ENCODE data around the gene PAX8.
A peak's percentile ranks its signal among the peaks of the same experiment; 100 is the strongest.

PAX8 gene

DNA sequence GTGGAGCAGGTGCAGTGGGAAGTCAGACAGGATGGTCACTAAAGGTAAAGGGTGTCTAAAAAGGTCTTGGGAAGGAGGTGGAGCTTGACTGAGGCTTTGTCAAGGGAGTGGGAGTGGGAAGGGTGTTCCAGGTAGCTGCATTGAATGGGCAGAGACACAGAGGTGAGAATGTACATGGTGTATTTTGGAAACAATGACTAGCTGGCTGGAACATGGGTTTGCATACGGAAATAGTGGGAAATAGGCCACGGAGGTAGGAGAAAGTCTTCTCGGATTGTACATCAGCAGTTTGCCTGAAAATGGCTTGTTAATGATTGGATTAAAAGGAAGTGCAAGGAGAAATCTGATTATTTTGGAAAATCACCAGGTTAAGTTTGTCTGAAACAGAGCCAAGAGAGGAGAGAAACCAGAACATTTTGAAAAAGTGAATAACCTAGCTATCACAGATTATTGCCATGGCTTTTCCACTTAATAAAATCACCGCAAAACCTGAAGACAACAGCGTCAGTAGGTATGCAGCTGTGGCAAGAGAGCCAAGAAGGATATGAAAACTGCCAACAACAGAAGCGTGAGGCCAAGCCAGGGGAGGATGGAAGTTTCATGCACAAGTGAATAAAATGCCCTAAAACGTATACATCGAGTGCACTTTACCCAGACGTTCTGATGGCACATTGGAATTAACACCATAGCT lies 13.9 kb downstream of the PAX8 start:
- DNase-seq (ENCODE audit: low read depth in 3 of 3): no peak

DNA sequence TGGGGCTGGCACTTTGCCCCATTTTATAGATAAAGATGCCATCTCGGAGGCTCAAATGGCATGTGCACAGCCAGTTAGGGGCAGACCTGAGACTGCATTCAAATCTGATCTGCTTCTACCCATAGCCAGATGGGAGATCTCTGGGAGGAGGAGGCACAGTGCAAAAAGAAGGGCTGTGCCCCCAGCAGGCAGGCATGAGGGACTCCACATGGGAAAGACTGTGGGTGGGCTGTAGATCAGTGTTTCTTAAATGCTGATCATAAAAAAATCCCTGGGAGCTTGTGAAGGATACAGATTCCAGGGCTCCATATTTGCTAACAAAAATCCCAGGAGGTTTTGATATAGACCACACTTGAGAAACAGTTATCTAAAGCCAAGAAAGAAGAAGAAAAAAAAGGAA lies 15.2 kb downstream of the PAX8 start:
- DNase-seq (ENCODE audit: low read depth in 3 of 3): no peak

DNA sequence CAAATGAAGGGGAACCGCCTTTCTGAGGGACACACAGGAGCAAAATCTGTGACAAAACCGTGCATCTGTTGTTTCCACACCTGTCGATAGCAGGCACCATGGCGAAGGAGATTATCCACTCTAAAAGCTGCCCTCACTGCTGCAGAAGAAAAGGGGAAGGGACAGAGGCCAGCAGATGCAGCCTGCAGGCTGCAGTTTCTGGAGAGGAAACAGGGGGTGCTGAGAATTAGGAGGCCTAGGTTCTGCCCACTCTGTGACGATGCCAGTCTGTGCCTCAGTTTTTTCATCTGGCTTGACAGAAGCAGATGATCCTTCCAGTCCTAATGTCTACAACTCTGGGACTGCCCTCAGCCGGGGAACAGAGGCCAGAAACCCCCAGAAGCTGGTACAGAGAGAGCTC lies 17.7 kb downstream of the PAX8 start:
- no peak for DNase-seq (ENCODE audit: low read depth in 3 of 3)

DNA sequence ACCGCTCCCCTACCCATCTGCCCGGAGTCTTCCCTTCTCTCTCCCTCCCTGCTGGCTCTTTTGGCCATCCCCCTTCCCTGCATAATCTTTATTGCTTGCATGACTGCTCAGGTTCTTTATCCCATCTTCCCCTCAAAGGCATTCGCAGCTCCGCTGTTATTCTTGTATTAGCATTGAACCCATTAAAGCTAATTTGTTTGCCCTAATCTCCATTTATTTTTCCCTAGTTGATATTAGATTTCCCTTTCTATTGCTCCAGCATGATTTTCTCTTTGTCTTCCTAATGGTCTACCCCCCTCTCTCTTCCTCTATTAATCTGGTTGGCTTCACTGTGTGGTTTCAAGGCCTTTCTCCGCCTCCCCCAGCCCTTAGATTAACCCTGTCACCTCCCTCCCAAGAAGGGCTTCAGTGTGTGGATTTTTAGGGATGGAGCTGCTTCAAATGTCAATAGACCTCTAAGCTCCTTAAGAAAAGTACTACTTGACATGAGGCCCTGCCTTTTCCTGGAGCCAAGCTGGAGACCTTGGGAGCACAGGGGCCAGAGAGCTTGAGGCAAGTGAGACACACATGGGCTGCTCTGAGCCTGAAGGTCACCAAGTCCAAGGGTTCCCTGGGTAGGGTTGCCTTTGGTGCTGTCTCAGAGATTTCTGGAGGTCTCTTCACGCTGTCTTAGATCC lies 20.1 kb downstream of the PAX8 start:
- DNase-seq (ENCODE audit: low read depth in 3 of 3): no peak

DNA sequence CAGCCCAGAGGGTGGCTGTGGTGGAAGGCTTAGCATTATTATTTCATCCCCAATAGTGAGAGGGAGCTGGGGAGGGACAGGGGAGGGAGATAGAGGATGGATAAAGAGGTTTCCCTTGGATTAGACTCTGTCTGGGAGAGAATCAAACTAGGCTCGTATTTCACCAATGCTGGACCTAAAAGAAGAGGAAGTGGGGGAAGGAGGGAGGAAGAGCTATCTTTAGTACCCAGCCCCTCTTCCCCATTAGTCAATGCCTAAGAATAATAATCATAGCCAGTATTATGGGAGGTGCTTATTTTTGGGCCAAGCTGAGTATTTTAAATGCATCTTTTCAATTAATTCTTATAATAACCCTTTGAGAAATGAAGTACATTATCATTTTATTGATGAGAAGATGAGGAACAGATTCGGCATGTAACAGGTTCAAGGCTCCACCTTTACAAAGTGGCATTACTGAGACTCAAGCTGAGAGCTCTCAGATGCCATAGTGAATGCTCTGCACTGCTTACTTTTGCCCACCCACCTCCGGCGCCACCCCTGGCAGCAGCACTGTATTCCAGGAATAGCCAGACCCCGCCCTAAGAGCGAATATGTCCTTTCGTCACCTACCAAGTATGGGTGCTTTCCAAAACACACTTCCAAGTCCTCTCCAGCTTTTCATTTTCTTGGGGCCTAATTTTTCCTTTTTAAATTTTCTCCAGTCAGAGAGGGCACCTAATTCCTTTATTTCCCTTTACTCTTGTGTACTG lies 21.0 kb downstream of the PAX8 start:
- DNase-seq (ENCODE audit: low read depth in 3 of 3): no peak

DNA sequence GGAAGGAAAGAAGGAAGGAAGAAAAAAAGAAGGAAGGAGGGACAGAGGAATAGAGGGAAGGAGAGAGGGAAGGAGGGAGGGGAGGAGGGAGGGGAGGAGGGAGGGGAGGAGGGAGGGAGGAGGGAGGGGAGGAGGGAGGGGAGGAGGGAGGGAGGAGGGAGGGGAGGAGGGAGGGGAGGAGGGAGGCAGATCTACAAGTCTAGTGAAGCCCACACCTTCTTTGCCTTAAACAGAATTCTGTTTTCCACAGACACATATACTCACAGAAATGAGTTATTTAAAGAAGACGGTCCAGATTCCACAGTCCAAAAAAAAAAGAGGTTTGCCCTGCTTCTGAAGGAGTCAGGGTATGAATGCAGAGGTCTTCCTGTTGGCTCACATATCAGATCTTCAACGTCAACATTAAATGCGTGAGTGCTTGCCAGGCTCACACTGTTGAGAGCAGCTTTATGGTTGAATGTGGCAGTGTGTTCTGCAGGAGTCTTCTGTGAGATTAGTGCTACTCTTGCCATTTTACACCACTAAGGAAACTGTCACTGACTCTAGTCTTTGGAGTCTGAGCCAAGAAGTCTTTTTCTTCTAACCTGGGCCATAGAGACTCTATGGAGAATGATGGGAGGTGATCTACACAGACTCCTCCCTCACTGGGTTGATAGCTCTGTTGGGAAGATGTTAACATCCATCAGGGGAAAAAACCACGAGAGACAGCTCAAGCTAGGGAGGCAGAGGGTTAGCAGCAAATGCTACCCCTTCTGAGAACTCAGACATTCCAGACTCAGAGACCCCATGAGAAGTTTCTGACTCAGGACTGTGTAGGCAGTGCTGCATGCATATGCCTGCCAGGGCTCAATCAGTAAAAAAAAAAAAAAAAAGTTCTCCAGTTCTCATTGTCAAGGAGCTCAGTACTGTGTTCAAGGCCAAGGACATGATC lies 23.3 kb downstream of the PAX8 start:
- DNase-seq (ENCODE audit: low read depth in 3 of 3): no peak

DNA sequence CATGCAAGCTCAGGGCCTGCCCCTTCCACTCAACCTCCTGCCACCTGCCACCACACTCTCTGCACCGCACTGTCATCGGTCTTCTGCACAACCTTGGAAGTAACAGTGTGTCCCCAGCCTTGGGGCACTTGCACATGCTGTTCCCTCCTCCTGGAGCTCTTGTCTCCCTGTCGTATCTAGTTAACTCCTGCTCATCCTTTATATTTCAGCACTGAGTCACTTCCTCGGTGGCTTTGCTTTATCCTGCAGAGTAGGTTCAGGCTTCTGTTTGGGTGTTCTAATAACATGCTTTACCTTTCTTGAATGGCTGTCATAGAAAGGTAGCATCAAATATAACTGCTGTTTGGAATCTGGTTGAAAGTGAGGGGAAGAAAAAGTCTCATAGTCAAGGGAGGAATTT lies 25.3 kb downstream of the PAX8 start:
- DNase-seq (ENCODE audit: low read depth in 3 of 3): no peak

DNA sequence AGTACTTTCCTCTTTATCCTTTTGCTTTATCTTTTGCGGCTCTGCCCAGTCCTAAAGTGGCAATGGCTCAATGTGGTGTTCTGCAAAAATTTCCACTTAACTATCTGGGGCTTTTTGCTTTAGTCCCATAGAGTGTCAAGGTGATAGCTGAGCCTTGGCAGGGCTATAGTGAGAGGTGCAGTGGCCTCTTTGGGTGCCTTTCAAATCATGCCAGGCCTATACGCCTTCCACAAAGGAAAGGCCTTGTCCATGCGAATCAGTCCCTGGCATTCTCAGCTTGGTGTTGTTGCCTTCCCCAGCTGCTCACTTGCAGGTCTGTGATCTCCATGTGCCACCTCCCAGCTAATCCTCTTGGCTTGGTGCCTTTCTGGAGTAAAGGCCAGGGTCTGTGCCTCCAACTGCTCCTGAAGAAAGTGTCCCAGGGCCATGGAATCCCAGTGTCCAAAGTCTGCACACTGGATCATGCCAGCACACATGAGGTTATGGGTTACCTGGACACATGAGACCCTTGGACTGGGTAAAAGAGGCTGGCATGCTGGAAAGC lies 26.6 kb downstream of the PAX8 start:
- DNase-seq (ENCODE audit: low read depth in 3 of 3): no peak

DNA sequence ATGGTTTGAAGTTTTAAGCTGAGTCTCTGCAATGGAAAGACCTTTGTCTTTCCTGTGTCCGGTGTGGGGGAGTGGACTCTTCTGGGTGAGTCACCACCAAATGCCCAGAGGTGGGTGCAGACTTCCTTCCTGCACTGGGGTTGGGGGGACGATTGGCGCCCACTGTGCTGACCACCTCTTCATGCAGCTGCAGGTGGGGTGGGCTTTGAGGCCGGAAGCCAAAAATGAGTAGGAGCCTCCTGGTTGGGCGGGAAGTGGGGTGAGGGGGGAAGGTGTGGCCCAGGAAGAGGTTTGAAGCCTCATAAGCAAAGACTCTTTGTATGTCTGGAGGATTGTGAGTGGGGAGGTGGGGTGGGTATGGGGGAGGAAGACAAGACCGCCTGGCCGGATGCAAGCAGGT lies 27.6 kb downstream of the PAX8 start:
- DNase-seq (ENCODE audit: low read depth in 3 of 3): no peak

DNA sequence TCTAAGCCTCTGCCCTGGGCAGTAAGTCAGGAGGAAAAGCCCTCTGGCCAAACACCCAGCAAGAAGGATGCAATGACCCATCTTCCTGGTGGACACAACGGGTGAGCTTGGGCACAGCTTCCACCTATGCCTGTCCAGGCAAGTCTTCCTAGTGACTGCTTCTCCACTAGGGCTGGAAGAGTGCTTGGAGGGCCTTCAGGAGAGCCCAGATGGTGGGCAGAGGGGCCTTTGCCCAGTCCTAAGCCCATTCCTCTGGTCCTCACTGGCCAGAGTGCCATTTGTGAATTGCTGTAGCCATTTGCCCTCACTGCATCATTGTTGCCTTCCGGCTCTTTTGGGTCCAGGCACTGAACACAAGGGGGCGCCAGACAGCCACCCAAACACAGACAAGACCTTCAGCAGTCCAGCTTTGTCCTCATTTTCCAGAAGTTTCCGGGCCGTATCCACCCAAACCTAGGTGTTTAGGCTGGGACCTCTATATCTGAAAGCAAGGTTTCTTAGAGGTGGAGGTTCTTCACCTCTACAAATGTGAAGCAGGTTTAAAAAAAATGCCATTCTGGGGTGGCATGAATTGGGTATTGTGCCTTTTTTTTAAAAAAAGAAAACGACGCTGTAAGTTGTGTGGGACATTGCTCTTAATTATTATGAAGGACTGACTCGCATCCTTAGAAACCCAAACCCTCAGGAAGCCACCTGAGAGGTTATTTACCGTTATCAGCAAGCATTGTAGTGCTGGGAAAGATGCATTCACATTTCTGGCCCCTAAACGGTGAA lies 29.5 kb downstream of the PAX8 start:
- DNase-seq (ENCODE audit: low read depth in 3 of 3): peak; percentile 47 to 62 (median 60)

DNA sequence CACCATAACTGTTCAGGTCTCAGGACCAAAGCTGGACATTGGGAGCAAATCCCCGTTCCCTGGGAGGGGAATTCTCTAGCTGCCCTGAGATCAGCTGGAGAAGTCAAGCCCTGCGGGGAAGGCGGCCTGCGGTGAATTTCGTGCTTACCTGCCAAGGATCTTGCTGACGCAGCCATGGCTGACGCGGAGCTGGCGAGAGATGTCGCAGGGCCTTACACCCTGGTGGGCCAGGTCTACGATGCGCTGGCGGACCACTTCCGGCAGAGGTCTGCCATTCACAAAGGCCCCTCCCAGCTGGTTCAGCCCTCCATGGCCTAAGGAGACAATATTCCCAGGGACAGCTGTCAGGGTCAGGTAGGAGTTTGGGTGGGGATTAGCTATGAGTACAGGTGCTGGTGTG lies 32.1 kb downstream of the PAX8 start:
- no peak for DNase-seq (ENCODE audit: low read depth in 3 of 3)

DNA sequence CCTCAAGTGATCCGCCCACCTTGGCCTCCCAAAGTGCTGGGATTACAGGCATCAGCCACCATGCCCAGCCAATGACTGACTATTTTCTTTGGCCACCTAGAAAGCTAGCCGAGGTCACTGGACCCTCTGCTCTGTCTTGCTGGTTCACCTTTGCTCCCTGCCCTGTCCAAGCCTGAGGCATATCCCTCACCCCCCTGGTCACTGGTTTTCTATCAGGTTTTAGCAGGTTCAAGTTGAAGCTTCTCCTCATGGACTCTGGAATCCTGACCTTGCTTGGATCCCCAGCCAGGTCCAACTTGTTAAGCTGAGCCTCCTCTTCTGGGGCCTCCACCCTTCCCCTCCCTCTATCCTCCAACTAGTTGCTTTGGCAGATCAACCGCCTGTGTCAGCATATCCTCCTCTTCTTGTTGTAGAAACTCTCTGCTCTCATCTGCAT lies 33.4 kb downstream of the PAX8 start:
- DNase-seq (ENCODE audit: low read depth in 3 of 3): no peak

DNA sequence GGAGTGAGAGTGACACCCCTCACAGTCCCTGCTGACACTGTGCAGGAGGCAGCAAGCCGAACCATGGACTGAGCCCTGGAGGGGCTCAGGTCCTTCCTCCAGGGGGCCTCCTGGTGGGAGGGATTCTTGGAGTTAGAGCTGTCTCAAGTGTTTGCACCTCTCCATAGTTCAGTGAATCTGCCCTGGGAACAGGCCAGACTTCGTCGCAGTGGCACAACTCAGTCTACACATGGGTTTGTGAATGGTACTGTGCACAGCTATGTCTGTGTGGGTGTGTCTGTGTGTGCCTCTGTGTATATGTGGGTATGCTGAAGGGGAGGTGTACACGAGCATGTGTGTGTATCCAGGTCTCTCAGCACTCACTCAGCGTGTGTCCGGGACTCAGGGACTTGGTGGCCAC lies 36.4 kb downstream of the PAX8 start:
- DNase-seq (ENCODE audit: low read depth in 3 of 3): no peak

DNA sequence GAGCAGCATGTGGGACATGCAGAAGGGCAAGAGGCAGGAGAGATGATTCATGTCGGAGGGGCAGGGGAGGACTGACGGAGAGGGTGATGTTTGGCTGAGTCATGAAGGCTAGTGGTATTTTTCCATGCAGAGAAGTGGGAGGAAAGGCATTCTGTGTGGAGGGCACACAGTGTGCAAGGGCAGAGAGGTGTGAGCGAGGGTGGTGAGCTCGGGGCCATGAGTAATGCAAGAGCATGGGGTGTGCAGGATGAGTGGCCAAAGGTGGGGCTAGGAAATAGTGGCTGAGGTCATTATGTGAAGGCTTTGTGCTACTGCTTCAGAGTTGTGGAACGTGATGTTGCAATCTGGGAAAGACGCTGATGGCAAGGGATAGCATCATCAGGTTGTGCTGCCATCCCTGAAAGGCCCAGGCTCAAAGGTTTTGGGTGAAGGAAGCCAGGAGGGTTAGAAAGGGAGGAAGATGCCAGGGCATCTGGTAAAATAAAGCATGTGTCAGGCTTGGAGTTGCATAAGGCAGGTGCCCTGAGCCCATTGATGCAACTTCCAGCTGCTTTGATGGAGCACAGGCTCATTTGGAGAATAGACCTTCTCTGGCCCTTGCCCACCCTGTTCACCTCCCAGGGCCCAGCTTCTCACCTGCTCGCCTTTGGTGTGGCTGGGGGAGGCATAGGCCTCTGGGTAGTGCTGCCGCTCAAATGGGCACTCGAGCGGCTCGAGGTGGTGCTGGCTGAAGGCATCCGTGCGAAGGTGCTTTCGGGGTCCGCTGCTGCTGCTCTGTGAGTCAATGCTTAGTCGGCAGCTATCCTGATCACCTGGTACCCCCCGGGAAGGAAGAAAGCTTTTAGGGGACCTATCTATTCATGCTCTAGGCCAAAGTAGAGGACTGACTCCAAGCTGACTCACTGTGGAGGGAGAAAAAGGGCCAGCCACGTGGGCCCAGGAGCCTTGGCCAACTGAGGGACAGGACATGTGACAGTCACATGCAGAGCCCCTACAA lies 37.5 kb downstream of the PAX8 start:
- DNase-seq (ENCODE audit: low read depth in 3 of 3): peak in 1 of 3 experiments; percentile 31

DNA sequence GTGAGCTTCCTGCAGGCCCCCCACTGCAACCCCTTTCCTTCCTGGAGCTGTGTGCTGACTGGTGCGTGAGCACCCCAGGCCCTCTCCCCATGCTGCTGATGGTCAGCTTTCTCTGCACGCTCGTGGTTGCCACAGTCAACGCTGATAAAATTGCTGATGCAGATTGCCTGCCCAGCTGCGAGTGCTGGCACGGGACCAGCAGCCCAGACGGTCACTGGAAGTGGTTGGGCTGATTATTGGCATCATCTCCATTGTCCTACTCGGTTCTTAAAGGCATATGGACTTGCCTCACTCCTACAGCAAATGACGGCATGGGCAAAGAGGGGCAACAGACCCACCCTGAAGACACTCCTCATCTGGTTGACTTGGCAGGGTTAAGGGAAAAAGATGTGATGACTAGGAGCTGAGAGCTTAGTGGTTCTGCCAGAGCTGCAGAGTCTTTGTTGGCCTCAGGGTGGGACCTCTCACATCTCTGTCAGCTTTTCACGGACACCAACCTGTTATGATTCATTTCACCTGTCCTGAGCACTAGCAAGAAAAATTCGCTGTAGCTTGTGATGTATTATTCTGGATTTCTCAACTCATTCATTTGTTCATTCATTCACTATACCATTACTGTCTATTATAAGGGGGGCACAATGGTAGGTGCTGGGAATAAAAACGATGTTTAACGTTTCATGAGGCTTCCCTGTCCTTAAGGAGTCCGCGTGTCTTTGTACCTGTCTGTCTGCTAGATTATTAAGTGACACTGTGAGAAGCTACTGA lies 38.4 kb downstream of the PAX8 start:
- DNase-seq (ENCODE audit: low read depth in 3 of 3): no peak

DNA sequence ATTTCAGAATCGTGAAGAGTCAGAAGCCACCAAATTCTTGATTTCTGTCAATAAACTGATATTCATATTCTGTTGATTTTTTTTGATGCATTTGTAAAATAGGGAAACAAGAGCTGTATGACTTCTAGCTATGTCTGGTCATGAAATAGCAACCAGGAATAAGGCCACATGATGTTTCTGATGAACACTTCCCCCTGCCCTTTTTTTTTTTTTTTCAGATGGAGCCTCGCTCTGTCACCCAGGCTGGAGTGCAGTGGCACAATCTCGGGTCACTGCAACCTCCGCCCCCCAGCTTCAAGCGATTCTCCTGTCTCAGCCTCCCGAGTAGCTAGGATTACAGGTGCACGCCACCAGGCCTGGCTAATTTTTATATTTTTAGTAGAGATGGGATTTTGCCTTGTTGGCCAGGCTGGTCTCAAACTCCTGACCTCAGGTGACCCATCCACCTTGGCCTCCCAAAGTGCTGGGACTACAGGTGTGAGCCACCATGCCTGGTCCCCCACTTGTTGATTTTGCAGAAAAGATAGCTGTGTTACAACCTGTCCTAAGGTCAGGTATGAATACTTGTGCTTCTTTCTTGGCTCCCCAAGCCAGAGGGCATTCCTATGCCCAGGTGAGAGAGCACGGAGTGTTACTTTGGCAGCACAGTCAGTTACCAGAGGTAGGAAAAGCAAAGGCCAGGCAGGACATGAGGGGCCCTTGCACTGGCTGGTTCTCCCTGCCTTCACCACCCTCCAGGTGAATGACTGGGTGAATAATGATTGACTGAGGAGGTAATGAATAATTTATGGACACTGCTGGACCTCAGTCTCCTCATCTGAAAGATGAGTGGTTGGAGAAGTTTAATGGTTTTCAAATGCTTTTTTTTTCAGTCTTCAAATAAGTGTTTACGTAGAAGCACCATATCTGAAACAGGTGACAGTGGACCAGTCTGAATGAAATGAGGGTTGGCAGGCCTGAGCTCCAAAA lies 39.6 kb downstream of the PAX8 start:
- no peak for DNase-seq (ENCODE audit: low read depth in 3 of 3)

DNA sequence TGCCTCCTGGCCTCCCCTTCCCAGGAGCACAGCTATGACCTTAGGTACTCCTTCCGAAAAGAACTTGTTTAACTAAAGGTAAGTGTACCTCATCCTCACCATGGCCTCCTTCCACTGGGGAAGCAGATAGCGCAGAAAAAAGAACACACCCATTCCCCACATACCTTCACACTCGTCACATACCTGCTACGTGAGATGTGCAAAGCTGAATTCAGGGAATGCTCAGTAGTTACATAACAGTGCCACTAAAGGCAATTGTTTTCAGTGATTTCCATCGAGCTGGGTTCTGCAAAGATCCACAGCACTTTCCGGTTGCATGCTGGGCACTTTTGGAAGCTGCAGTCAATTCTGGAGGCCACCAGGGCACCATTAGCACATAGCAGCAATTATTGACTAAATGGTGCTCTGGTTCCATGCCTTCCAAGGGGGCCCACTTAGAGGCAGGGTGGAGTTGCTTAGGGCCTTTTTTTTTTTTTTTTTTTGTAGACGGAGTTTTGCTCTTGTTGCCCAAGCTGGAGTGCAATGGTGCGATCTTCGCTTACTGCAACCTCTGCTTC lies 41.0 kb downstream of the PAX8 start:
- no peak for DNase-seq (ENCODE audit: low read depth in 3 of 3)
